ENCODE results near the gene ATP2A3.

DNA sequence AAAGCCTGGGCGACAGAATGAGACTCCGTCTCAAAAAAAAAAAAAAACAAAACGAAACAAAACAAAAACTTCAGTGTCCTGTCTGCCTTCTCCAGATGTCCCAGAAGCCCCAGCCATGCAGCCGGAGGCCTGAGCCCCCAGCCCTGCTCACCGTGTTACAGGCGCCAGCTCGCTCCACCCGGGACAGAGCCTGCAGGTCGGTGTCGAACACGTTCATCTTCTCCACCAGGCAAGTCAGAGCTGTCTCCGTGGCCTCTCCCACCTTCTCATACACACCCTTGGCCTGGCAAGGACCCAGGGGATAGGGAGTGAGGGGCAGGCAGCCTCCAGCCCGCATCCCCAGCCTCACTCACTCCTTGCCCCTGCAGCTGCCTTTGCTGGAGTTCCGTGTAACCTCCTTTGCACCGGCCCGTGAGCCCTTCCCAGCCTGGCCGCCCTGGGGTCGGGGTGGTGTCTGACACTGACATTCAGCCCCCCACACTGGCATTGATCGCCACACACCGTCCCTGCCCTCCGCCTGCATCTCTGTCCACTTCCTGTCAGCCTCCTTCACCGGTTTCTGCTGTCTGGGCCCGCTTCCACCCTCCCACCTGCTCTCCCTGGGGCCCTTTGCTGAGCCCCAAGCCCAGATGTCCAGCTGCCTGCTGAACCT is 20.9 kb downstream of the ATP2A3 start:
- TF ChIP-seq ZFP30 (CRISPR knock-in tag; IDR thresholded peaks at IDR 0.05) (no peak), ESRRG (CRISPR knock-in tag; IDR thresholded peaks at IDR 0.05) (no peak), ZC3H10 (CRISPR knock-in tag; IDR thresholded peaks at IDR 0.05) (no peak), ZNF565 (CRISPR knock-in tag; conservative IDR thresholded peaks at IDR 0.05; ENCODE audit: low read depth) (no peak), BACH2 (CRISPR knock-in tag; IDR thresholded peaks at IDR 0.05; ENCODE audit: borderline replicate concordance) (no peak), CSDC2 (CRISPR knock-in tag; IDR thresholded peaks at IDR 0.05) (no peak), ISL1 (CRISPR knock-in tag; IDR thresholded peaks at IDR 0.05) (no peak)
- TF ChIP-seq, protein P1, sequence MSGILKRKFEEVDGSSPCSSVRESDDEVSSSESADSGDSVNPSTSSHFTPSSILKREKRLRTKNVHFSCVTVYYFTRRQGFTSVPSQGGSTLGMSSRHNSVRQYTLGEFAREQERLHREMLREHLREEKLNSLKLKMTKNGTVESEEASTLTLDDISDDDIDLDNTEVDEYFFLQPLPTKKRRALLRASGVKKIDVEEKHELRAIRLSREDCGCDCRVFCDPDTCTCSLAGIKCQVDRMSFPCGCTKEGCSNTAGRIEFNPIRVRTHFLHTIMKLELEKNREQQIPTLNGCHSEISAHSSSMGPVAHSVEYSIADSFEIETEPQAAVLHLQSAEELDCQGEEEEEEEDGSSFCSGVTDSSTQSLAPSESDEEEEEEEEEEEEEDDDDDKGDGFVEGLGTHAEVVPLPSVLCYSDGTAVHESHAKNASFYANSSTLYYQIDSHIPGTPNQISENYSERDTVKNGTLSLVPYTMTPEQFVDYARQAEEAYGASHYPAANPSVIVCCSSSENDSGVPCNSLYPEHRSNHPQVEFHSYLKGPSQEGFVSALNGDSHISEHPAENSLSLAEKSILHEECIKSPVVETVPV (CRISPR knock-in tag; IDR thresholded peaks at IDR 0.05) = no peak
- TF ChIP-seq, protein P2, sequence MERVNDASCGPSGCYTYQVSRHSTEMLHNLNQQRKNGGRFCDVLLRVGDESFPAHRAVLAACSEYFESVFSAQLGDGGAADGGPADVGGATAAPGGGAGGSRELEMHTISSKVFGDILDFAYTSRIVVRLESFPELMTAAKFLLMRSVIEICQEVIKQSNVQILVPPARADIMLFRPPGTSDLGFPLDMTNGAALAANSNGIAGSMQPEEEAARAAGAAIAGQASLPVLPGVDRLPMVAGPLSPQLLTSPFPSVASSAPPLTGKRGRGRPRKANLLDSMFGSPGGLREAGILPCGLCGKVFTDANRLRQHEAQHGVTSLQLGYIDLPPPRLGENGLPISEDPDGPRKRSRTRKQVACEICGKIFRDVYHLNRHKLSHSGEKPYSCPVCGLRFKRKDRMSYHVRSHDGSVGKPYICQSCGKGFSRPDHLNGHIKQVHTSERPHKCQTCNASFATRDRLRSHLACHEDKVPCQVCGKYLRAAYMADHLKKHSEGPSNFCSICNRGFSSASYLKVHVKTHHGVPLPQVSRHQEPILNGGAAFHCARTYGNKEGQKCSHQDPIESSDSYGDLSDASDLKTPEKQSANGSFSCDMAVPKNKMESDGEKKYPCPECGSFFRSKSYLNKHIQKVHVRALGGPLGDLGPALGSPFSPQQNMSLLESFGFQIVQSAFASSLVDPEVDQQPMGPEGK (CRISPR knock-in tag; IDR thresholded peaks at IDR 0.05; ENCODE audit: borderline replicate concordance) = no peak
- TF ChIP-seq, protein P3, sequence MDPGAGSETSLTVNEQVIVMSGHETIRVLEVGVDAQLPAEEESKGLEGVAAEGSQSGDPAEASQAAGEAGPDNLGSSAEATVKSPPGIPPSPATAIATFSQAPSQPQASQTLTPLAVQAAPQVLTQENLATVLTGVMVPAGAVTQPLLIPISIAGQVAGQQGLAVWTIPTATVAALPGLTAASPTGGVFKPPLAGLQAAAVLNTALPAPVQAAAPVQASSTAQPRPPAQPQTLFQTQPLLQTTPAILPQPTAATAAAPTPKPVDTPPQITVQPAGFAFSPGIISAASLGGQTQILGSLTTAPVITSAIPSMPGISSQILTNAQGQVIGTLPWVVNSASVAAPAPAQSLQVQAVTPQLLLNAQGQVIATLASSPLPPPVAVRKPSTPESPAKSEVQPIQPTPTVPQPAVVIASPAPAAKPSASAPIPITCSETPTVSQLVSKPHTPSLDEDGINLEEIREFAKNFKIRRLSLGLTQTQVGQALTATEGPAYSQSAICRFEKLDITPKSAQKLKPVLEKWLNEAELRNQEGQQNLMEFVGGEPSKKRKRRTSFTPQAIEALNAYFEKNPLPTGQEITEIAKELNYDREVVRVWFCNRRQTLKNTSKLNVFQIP (CRISPR knock-in tag; IDR thresholded peaks at IDR 0.05; ENCODE audit: borderline replicate concordance, low read depth) = no peak

Data from SK-N-SH treated with all-trans-retinoic acid at 6 μM for 48 hours (cell line).